Stimulated activated naive CD4-positive, alpha-beta T cell treated with Interleukin-2 at 50 U/mL for 16 hours (primary cell): ENCODE measurements around the gene GHITM.
"Not testable (repeated sequence)": the region's sequence is repeated elsewhere in the genome, so short reads cannot be mapped to it uniquely, and the experiment has no call there.

Experiments
- DNase-seq: peaks from one replicate; lab custom pipeline; 2025; lab: John Stamatoyannopoulos, UW

Gene GHITM

DNA sequence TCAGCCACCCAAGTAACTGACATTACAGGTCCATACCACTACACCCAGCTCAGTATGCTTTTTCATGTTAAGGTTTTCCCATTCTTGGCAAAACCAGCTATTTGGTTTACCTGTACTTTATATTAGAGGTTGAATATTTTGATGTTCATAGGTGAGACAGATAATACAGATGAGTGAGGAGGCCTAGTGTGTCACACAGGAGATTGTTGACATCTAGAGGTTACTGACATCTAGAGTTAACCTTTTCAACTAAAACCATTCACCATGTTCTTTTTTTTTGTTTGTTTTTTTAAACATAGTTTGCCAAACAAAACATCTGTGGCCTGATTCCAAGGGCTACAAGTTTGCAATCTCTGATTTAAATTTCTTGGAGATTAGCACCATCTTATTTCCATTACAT is 8.0 kb downstream of the GHITM start:
- no peak for DNase-seq

GRCh38 chr10:84148006-84148597 is 8.8 kb downstream of the GHITM start:
- DNase-seq = not testable (repeated sequence)

DNA sequence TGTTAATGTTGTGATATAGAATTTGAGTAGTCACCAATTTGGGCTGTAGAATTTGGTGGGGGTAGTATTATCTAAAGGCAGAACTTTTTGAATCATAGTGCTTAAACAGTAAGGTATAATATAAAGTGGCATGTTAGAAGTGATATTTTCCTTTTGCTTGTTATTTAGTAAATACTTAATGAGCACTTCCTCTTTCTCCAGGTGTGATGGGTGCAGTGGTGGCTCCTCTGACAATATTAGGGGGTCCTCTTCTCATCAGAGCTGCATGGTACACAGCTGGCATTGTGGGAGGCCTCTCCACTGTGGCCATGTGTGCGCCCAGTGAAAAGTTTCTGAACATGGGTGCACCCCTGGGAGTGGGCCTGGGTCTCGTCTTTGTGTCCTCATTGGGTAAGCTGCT is 10.5 kb downstream of the GHITM start:
- DNase-seq = no peak

- DNase-seq = no peak
Observed at GRCh38 chr10:84152769-84153168, 13.5 kb downstream of the GHITM start.

DNA sequence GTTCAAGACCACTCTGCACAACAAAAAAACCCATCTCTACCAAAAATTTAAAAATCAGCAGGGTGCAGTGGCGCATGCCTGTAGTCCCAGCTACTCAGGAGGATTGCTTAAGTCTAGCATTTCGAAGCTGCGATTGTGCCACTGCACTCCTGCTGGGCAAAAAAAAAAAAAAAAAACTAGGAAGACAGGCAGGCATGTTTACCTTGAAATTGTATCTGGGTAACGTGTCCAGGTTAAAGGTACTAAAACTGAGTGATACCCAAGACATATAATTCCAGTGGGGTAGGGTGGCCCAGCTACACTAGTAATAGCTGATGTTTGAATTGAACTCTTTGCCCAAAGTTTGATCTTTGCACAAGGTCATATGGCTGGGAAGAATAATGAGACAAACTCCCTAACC is 16.2 kb downstream of the GHITM start:
- no peak for DNase-seq

DNA sequence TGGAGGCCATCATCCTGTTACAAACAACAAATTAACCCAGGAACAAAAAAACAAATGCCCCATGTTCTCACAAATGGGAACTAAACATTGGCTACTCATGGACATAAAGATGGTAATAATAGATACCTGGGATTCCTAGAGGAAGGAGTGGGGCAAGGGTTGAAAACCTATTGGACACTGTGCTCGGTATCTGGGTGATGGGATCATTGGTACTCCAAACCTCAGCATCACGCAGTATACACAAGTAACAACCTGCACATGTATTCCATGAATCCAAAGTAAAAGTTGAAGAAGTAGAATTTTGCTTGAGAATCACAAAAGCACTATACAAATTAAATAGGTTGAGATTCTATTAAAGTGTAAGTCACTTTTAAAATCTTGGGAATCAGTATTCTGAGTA is 16.7 kb downstream of the GHITM start:
- DNase-seq = no peak

DNA sequence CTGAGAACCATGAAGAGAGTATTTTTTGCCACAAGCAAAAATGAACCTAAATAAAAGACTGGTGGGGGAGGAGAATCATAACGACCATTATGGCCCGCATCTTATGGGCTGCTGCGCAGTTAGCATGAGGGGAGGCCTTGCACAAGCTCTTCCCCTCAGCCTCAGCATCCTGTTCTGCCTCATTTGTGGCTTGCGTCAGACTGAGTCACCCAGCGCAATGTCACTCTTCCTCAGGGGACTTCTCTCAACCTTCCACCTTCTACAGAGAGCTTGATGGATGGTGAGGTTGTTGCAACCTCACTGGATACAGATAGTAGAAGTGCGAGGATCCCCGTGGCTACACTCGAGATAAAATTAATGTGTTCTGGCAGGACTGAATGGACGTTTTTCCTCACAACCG is 17.5 kb downstream of the GHITM start:
- DNase-seq = no peak

DNA sequence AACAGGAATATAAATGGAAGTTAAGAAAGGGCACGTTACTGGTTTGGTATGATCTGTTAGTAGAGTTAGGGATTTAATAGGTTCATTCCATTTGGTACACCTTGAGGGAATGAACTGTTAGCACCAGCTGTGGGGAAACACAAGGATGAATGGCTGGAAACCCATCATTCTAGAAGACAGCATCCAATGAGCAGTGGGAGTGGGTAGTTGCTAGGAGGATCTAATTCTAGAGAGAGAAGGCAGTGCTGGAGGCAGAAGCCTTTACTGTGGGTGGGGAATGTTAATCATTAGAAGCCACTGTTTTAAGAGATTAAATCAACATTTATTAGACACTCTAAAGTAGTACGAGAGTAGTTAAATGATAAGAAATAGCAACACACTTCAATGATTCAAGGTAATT is 18.8 kb downstream of the GHITM start:
- DNase-seq = no peak

- DNase-seq = no peak
Observed at GRCh38 chr10:84158550-84158949, 19.2 kb downstream of the GHITM start.

DNA sequence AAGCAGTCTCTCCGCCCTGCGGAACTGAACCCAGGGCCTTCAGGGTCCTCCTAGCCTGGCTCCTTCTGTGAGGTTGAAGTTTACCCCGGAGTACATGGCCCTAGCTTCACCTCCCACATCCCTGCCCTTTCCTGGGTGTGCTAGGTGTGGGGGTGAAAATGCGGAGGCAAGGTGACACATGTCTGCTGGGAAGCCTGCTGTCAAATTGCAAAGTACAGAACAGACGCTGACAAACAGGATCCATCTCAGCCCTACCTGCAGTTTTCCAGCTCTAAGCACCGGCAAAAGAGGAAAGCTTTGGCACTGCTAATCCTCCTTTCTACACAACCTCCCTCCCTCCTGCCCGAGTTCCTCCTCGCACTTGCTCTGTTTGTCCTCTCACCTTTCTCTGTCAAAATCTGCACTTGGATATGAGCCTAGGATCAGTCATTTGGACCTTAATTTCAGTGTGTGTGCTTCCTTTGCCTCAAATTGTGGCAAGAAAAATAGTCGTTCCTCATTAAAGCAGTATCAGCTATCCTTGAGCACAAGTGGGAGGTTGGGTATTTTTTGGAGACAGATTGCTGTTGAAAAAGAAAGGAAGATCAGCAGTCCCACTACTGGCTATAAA is 19.9 kb downstream of the GHITM start:
- no peak for DNase-seq

DNA sequence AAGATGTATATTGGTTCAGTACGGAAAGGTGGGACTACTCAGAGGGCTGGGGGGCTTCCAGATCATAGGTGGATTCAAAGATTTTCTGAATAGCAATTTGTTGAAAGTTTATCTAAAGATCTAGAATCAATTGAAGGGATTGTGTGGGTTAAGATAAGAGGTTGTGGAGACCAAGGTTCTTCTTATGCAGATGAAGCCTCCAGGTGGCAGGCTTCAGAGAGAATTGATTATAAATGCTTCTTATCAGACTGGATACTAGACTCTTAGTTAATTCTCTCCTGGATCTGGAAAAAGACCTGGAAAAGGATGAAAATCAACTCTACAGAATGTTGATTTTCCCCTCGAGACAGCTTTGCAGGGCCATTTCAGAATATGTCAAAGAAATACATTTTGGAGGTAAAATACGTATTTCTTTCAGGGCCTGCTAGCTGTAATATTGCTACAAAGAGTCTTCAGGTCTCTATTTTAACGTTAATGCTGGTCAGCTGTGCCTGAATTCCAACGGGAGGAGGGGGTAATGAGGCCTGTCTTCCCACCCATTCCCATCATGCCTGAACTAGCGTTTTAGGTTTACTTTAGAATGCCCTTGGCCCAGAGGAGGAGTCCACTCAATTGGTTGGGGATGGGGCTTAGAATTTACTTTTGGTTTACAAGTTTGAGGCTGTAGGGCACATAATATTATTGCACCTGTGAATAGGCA is 21.5 kb downstream of the GHITM start:
- no peak for DNase-seq

GRCh38 chr10:84163996-84164395 is 24.7 kb downstream of the GHITM start:
- DNase-seq = no peak

DNA sequence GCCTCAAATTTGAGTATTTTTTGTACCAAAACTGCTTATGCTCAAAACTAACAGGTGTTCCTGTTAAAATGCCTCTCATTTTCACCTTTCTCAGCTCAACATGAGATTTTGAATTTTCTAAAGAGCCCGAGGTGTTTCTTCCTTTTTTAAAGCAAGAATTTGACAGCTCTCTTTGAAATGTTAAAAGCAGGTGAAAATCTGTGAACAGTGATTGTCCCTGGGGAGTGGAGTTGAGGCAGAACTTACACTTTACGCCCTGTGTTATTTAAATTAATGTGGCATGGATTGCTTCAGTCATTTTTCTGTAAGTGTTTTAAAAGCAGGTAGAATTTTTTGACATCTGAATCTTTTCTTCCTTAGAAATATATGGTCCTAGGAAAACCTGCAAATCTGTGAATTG is 25.1 kb downstream of the GHITM start:
- DNase-seq = no peak

DNA sequence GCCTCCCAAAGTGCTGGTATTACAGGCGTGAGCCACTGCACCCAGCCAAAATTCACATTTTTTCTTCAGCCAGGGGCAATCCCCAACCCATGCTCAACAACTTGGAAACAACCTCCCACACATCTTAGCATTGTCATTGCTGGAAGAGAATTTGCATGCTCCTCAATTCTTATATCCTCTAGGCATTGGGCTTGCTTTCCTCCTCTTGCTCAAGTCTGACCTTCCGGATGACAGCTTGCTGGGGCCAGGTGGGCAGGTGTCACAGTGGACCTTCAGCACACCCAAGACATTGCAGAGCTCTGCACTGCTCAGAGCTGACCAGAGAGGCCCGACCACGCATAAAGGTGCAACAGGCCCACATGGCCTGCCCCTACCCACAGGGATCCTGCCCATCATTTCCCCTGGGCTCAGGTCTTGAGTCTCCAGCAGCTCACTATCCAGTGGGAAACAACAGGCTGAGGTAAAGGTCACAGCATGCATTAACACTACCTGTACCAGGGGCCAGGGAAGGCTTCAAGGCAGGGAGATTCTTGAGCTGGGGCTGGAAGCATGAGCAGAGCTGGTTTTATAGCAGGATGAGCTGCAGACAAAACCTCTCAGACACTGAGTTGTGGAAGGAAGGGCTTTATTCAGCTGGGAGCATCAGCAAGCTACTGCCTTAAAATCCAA is 27.4 kb downstream of the GHITM start:
- DNase-seq = no peak

GRCh38 chr10:84167289-84167653 is 28.0 kb downstream of the GHITM start:
- not testable (repeated sequence) for DNase-seq

- not testable (repeated sequence) for DNase-seq
Observed at GRCh38 chr10:84168382-84168781, 29.1 kb downstream of the GHITM start.

GRCh38 chr10:84171237-84171636 is 31.9 kb downstream of the GHITM start:
- DNase-seq = not testable (repeated sequence)

GRCh38 chr10:84171700-84172466 is 32.6 kb downstream of the GHITM start:
- DNase-seq = not testable (repeated sequence)

GRCh38 chr10:84172467-84173356 is 33.4 kb downstream of the GHITM start:
- DNase-seq = no peak

GRCh38 chr10:84173501-84173929 is 34.2 kb downstream of the GHITM start, which contains the start of gene GPR15LG:
Gene GPR15LG, plus strand, starts transcription at chr10:84173801. Its CDS starts 51 bp downstream, at chr10:84173852.
- DNase-seq = no peak

DNA sequence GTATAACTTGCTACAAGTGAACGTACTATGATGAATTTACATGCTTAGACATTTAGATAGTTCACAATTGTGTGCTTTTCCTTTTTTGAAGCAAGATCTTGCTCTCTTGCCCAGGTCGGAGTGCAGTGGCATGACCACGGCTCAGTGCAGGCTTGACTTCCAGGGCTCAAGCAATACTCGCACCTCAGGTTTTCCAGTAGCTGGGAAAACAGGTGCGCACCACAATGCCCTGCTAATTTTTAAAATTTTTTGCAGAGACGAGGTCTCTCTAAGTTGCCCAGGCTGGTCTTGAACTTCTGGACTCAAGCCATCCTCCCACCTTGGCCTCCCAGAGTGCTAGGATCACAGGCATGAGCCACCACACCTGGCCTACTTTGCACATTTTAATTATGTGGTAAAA is 36.1 kb downstream of the GHITM start:
- DNase-seq = no peak
